ENCODE measurements around the gene PRKAR2A. TPM values are rescaled to one million over a fixed set of nuclear protein-coding genes. Genes with fewer than 3 reads are reported as not detected.

The PRKAR2A gene
- polyA plus RNA-seq, 2 of the 4 experiments (the other 2 are of a cell fraction), result 15.3 to 17.2 TPM

DNA sequence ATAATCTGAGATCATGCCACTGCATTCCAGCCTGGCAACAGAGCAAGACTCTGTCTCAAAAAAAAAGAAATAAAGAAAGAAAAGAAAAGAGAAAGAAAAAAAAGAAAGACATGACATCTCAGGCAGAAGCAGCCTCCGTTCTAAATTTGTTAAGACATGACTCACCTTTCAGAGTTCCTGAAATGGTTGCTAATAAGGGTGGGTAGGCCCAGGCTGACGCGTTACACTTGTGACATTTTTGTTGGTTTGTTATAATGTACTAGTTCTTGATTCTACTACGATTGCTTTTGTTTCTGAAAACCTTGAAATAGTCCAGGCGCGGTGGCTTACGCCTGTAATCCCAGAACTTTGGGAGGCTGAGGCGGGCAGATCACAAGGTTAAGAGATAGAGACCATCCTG, 30.0 kb upstream of the PRKAR2A start:
- no peak overlapping the region for H3K4me3 ChIP-seq
- FAIRE-seq, result no peak
- DNase-seq (ENCODE audit: low read depth in 1 of 2, low spot score in 1 of 2), result no peak
- no peak for ATAC-seq
- no peaks in the 10 kb centered on the region for H3K9me3 ChIP-seq
- H3K27ac ChIP-seq, result no peak overlapping the region
- H3K4me2 ChIP-seq, result no peak overlapping the region
- TF ChIP-seq, protein P1, sequence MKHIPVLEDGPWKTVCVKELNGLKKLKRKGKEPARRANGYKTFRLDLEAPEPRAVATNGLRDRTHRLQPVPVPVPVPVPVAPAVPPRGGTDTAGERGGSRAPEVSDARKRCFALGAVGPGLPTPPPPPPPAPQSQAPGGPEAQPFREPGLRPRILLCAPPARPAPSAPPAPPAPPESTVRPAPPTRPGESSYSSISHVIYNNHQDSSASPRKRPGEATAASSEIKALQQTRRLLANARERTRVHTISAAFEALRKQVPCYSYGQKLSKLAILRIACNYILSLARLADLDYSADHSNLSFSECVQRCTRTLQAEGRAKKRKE (CRISPR knock-in tag; IDR thresholded peaks at IDR 0.05; ENCODE audit: low read depth), result no peak
- TF ChIP-seq POLR2A (IDR thresholded peaks at IDR 0.05; ENCODE audit: low read length) (no peak), HES2 (IDR thresholded peaks at IDR 0.05) (no peak), FOSB (CRISPR knock-in tag; IDR thresholded peaks at IDR 0.05) (no peak), NPAS2 (CRISPR knock-in tag; IDR thresholded peaks at IDR 0.05; ENCODE audit: borderline replicate concordance) (no peak), MAFK (IDR thresholded peaks at IDR 0.05; ENCODE audit: partially characterized antibody) (no peak), HDAC2 (IDR thresholded peaks at IDR 0.05) (no peak), KDM5A (IDR thresholded peaks at IDR 0.05) (no peak), ZC3H11A (IDR thresholded peaks at IDR 0.05) (no peak), E2F6 (IDR thresholded peaks at IDR 0.05; ENCODE audit: borderline replicate concordance, low read depth) (no peak), RFX5 (IDR thresholded peaks at IDR 0.05) (no peak), CBX2 (IDR thresholded peaks at IDR 0.05; ENCODE audit: borderline replicate concordance, low read depth) (no peak), BCL3 (IDR thresholded peaks at IDR 0.05) (no peak), TP53 (CRISPR knock-in tag; IDR thresholded peaks at IDR 0.05) (no peak), CHD4 (IDR thresholded peaks at IDR 0.05; ENCODE audit: borderline replicate concordance) (no peak), EHMT2 (IDR thresholded peaks at IDR 0.05; ENCODE audit: low read depth) (no peak), SMC3 (IDR thresholded peaks at IDR 0.05) (no peak), CBX8 (IDR thresholded peaks at IDR 0.05) (no peak)
- TF ChIP-seq, protein P2, sequence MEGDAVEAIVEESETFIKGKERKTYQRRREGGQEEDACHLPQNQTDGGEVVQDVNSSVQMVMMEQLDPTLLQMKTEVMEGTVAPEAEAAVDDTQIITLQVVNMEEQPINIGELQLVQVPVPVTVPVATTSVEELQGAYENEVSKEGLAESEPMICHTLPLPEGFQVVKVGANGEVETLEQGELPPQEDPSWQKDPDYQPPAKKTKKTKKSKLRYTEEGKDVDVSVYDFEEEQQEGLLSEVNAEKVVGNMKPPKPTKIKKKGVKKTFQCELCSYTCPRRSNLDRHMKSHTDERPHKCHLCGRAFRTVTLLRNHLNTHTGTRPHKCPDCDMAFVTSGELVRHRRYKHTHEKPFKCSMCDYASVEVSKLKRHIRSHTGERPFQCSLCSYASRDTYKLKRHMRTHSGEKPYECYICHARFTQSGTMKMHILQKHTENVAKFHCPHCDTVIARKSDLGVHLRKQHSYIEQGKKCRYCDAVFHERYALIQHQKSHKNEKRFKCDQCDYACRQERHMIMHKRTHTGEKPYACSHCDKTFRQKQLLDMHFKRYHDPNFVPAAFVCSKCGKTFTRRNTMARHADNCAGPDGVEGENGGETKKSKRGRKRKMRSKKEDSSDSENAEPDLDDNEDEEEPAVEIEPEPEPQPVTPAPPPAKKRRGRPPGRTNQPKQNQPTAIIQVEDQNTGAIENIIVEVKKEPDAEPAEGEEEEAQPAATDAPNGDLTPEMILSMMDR (IDR thresholded peaks at IDR 0.05), result no peak
- TF ChIP-seq, protein P3, sequence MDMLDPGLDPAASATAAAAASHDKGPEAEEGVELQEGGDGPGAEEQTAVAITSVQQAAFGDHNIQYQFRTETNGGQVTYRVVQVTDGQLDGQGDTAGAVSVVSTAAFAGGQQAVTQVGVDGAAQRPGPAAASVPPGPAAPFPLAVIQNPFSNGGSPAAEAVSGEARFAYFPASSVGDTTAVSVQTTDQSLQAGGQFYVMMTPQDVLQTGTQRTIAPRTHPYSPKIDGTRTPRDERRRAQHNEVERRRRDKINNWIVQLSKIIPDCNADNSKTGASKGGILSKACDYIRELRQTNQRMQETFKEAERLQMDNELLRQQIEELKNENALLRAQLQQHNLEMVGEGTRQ (IDR thresholded peaks at IDR 0.05), result no peak
- CTCF ChIA-PET, result no interaction called here
- POLR2A ChIA-PET, result no interaction called here
- 94% methylated on average over 8 of the region's 8 CpGs for WGBS (ENCODE audit: missing lambda C conversion rate)
- no peaks in the 10 kb centered on the region for H3K4me1 ChIP-seq

GRCh38 chr3:48863122-48863521, 15.4 kb upstream of the PRKAR2A start:
- TF ChIP-seq, protein P4, sequence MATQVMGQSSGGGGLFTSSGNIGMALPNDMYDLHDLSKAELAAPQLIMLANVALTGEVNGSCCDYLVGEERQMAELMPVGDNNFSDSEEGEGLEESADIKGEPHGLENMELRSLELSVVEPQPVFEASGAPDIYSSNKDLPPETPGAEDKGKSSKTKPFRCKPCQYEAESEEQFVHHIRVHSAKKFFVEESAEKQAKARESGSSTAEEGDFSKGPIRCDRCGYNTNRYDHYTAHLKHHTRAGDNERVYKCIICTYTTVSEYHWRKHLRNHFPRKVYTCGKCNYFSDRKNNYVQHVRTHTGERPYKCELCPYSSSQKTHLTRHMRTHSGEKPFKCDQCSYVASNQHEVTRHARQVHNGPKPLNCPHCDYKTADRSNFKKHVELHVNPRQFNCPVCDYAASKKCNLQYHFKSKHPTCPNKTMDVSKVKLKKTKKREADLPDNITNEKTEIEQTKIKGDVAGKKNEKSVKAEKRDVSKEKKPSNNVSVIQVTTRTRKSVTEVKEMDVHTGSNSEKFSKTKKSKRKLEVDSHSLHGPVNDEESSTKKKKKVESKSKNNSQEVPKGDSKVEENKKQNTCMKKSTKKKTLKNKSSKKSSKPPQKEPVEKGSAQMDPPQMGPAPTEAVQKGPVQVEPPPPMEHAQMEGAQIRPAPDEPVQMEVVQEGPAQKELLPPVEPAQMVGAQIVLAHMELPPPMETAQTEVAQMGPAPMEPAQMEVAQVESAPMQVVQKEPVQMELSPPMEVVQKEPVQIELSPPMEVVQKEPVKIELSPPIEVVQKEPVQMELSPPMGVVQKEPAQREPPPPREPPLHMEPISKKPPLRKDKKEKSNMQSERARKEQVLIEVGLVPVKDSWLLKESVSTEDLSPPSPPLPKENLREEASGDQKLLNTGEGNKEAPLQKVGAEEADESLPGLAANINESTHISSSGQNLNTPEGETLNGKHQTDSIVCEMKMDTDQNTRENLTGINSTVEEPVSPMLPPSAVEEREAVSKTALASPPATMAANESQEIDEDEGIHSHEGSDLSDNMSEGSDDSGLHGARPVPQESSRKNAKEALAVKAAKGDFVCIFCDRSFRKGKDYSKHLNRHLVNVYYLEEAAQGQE (IDR thresholded peaks at IDR 0.05), result no peak
- TF ChIP-seq KDM5A (IDR thresholded peaks at IDR 0.05), result no peak
- TF ChIP-seq BCL3 (IDR thresholded peaks at IDR 0.05), result no peak
- no peak for TF ChIP-seq EP300 (IDR thresholded peaks at IDR 0.05)
- TF ChIP-seq CHD4 (IDR thresholded peaks at IDR 0.05; ENCODE audit: borderline replicate concordance), result no peak
- no peak for TF ChIP-seq GATA3 (IDR thresholded peaks at IDR 0.05; ENCODE audit: borderline replicate concordance)
- TF ChIP-seq PHF8 (IDR thresholded peaks at IDR 0.05; ENCODE audit: borderline replicate concordance, low read depth), result no peak
- TF ChIP-seq JUNB (IDR thresholded peaks at IDR 0.05), result no peak
- TF ChIP-seq JUN (IDR thresholded peaks at IDR 0.05), result no peak
- TF ChIP-seq FOSL2 (IDR thresholded peaks at IDR 0.05), result no peak
- no peak for TF ChIP-seq FOSL2 (CRISPR knock-in tag; IDR thresholded peaks at IDR 0.05)
- no peak for TF ChIP-seq NPAS2 (CRISPR knock-in tag; IDR thresholded peaks at IDR 0.05; ENCODE audit: borderline replicate concordance)
- Histone ChIP-seq H3K4me2 (no peak overlapping the region), H3K4me1 (no peaks in the 10 kb centered on the region), H3K27ac (no peak overlapping the region), H3K9me3 (no peaks in the 10 kb centered on the region), H3K4me3 (no peak overlapping the region)
- FAIRE-seq (no peak), DNase-seq (ENCODE audit: low read depth in 1 of 2, low spot score in 1 of 2) (no peak), ATAC-seq (no peak)
- 77% methylated on average over 3 of the region's 3 CpGs for WGBS (ENCODE audit: missing lambda C conversion rate)
- CTCF ChIA-PET, result no interaction called here
- POLR2A ChIA-PET, result interaction anchor here (0.6 kb wide), 1 partner anchor 166 kb away, joined by 3 read pairs; no protein-coding TSS in a partner anchor
